H9 (cell line): ENCODE results near the gene LATS2. TPM values are rescaled to one million over a fixed set of nuclear protein-coding genes. Genes with fewer than 3 reads are reported as not detected.

Experiments used
- DNase-seq: peaks from one replicate; pipeline ENCODE4 v3.0.0-alpha.2; 2017
- H2AFZ ChIP-seq: one replicate; pipeline ENCODE4 v1.6.1; 2013; ENCODE audit warnings: mild to moderate bottlenecking, low read length, control low read depth, moderate library complexity
- H2AK5ac ChIP-seq: 2 replicates; pipeline ENCODE4 v1.6.1; 2013; ENCODE audit warnings: low read length, control low read depth, mixed read lengths; ENCODE audit not compliant: insufficient read length
- H2BK120ac ChIP-seq: one replicate; pipeline ENCODE4 v1.6.1; 2013; ENCODE audit warnings: low read depth, mild to moderate bottlenecking, low read length, control low read depth, inconsistent platforms; ENCODE audit not compliant: poor library complexity, severe bottlenecking
- H2BK12ac ChIP-seq: 2 replicates; pipeline ENCODE4 v1.6.1; 2013; ENCODE audit warnings: low read length, control low read depth, mixed read lengths, low read depth; ENCODE audit not compliant: insufficient read length
- H2BK15ac ChIP-seq: 2 replicates; pipeline ENCODE4 v1.6.1; 2013; ENCODE audit warnings: low read depth, low read length, control low read depth
- H2BK20ac ChIP-seq: one replicate; pipeline ENCODE4 v1.6.1; 2013; ENCODE audit warnings: low read depth, mild to moderate bottlenecking, low read length, control low read depth, inconsistent platforms; ENCODE audit not compliant: poor library complexity, severe bottlenecking
- H2BK5ac ChIP-seq: 2 replicates; pipeline ENCODE4 v1.6.1; 2013; ENCODE audit warnings: low read length, control low read depth, mixed read lengths; ENCODE audit not compliant: insufficient read length
- H3K14ac ChIP-seq: 2 replicates; pipeline ENCODE4 v1.6.1; 2013; ENCODE audit warnings: low read length, control low read depth; ENCODE audit not compliant: insufficient read depth
- H3K18ac ChIP-seq: 2 replicates; pipeline ENCODE4 v1.6.1; 2013; ENCODE audit warnings: low read depth, mild to moderate bottlenecking, mixed read lengths, low read length, control low read depth; ENCODE audit not compliant: insufficient read length
- H3K23ac ChIP-seq: 2 replicates; pipeline ENCODE4 v1.6.1; 2013; ENCODE audit warnings: low read length, control low read depth, mixed read lengths, low read depth; ENCODE audit not compliant: insufficient read length
- H3K23me2 ChIP-seq: 2 replicates; pipeline ENCODE4 v1.6.1; 2013; ENCODE audit warnings: low read depth, mild to moderate bottlenecking, mixed read lengths, low read length, control low read depth; ENCODE audit not compliant: insufficient read length, poor library complexity, severe bottlenecking
- H3K27ac ChIP-seq: 2 replicates; pipeline ENCODE4 v1.5.1; 2013; ENCODE audit warnings: low read length, control low read depth, mixed read lengths, low read depth; ENCODE audit not compliant: insufficient read length
- H3K27me3 ChIP-seq: 2 replicates; pipeline ENCODE4 v1.6.1; 2013; ENCODE audit warnings: low read length, control low read depth, inconsistent platforms; ENCODE audit not compliant: insufficient read depth
- H3K4ac ChIP-seq: 2 replicates; pipeline ENCODE4 v1.6.1; 2013; ENCODE audit warnings: low read depth, mild to moderate bottlenecking, control low read depth, inconsistent platforms, low read length, moderate library complexity
- H3K4me1 ChIP-seq: 2 replicates; pipeline ENCODE4 v1.6.1; 2013; ENCODE audit warnings: low read length, control low read depth, inconsistent platforms; ENCODE audit not compliant: insufficient read depth
- H3K4me2 ChIP-seq: 2 replicates; pipeline ENCODE4 v1.6.1; 2013; ENCODE audit warnings: low read length, control low read depth, mixed read lengths; ENCODE audit not compliant: insufficient read length, insufficient read depth
- H3K56ac ChIP-seq: 2 replicates; pipeline ENCODE4 v1.6.1; 2013; ENCODE audit warnings: low read depth, mild to moderate bottlenecking, mixed read lengths, low read length, control low read depth; ENCODE audit not compliant: insufficient read length
- H3K79me1 ChIP-seq: 2 replicates; pipeline ENCODE4 v1.6.1; 2013; ENCODE audit warnings: low read depth, mild to moderate bottlenecking, moderate library complexity, low read length, control low read depth, inconsistent platforms; ENCODE audit not compliant: insufficient read depth, poor library complexity, severe bottlenecking
- H3K79me2 ChIP-seq: 2 replicates; pipeline ENCODE4 v1.6.1; 2013; ENCODE audit warnings: low read length, control low read depth, inconsistent platforms; ENCODE audit not compliant: insufficient read depth
- H3K9ac ChIP-seq: 2 replicates; pipeline ENCODE4 v1.6.1; 2013; ENCODE audit warnings: low read length, control low read depth, mixed read lengths; ENCODE audit not compliant: insufficient read length; ENCODE audit errors: extremely low read depth
- H3K9me3 ChIP-seq: one replicate; pipeline ENCODE4 v1.6.1; 2013; ENCODE audit warnings: low read depth, low read length, inconsistent platforms; ENCODE audit not compliant: control insufficient read depth
- H3T11ph ChIP-seq: one replicate; pipeline ENCODE4 v1.6.1; 2013; ENCODE audit warnings: mild to moderate bottlenecking, low read length, control low read depth, inconsistent platforms
- H4K20me1 ChIP-seq: one replicate; pipeline ENCODE4 v1.6.1; 2013; ENCODE audit not compliant: control insufficient read depth, insufficient read length, insufficient read depth
- H4K5ac ChIP-seq: 2 replicates; pipeline ENCODE4 v1.6.1; 2013; ENCODE audit warnings: low read depth, mild to moderate bottlenecking, mixed read lengths, low read length, control low read depth; ENCODE audit not compliant: insufficient read length
- H4K8ac ChIP-seq: replicated peaks from 2 replicates; pipeline ENCODE4 v1.6.1; 2013; ENCODE audit warnings: low read length, control low read depth, mixed read lengths, low read depth; ENCODE audit not compliant: insufficient read length
- H4K91ac ChIP-seq: 2 replicates; pipeline ENCODE4 v1.6.1; 2013; ENCODE audit warnings: low read depth, mild to moderate bottlenecking, moderate library complexity, mixed read lengths, low read length, control low read depth; ENCODE audit not compliant: insufficient read length
- H3K27ac Mint-ChIP-seq, 3 experiments: 2 replicates in 2 of 3; 3 replicates in 1 of 3; pipeline ENCODE4 v1.8.0; 2020 to 2021; ENCODE audit warnings: mixed read lengths in 3 of 3, mild to moderate bottlenecking in 1 of 3, moderate library complexity in 1 of 3
- H3K27me3 Mint-ChIP-seq: 2 replicates; pipeline ENCODE4 v1.8.0; 2021; ENCODE audit warnings: low read depth, mild to moderate bottlenecking, moderate library complexity, mixed read lengths
- H3K36me3 Mint-ChIP-seq, 3 experiments: 2 replicates in 2 of 3; 3 replicates in 1 of 3; pipeline ENCODE4 v1.8.0; 2020 to 2021; ENCODE audit warnings: low read depth in 3 of 3, mixed read lengths in 3 of 3; ENCODE audit not compliant: insufficient read depth in 1 of 3
- H3K4me1 Mint-ChIP-seq, 2 experiments: 2 replicates each; pipeline ENCODE4 v1.8.0; 2020; ENCODE audit warnings: mixed read lengths in 2 of 2
- H3K4me3 Mint-ChIP-seq, 2 experiments: 2 replicates in 1 of 2; 3 replicates in 1 of 2; pipeline ENCODE4 v1.8.0; 2020 to 2021; ENCODE audit warnings: mild to moderate bottlenecking in 2 of 2, mixed read lengths in 2 of 2, moderate library complexity in 1 of 2
- H3K9me3 Mint-ChIP-seq, 2 experiments: 2 replicates in 1 of 2; 3 replicates in 1 of 2; pipeline ENCODE4 v1.8.0; 2020; ENCODE audit warnings: mild to moderate bottlenecking in 2 of 2, mixed read lengths in 2 of 2, moderate library complexity in 1 of 2
- CTCF ChIP-seq: fragments of 200-600 bp; sonication (generic); conservative IDR thresholded peaks from 3 replicates; pipeline ENCODE4 v1.8.0; 2021; ENCODE audit warnings: antibody characterized with exemption, mild to moderate bottlenecking
- WGBS: extraction: QIAGEN DNeasy Blood & Tissue Kit; methylation state at CpG from one replicate; pipeline ENCODE4 v1.1.7; 2013; ENCODE audit warnings: missing lambda C conversion rate, low lambda C conversion rate, mixed read lengths; ENCODE audit not compliant: insufficient read length; ENCODE audit errors: extremely low coverage; 5-methylcytosine and 5-hydroxymethylcytosine counted together
- total RNA-seq: library from RNA; stranded (reverse); gene quantifications from 2 replicates; pipeline ENCODE4 v1.2.1, GENCODE V29; 2021

The LATS2 gene
- total RNA-seq, 1 experiment from 2014 or later: 20.0 TPM

- Histone ChIP-seq H3K27me3 (no peaks in the 10 kb centered on the region), H3K79me2 (no peaks in the 10 kb centered on the region), H2AK5ac (no peak overlapping the region), H4K91ac (no peak overlapping the region), H3T11ph (no peak overlapping the region), H2AFZ (no peak overlapping the region), H2BK5ac (no peak overlapping the region), H3K9ac (no peak overlapping the region), H2BK12ac (no peak overlapping the region), H3K14ac (no peak overlapping the region), H2BK15ac (no peak overlapping the region), H2BK120ac (no peak overlapping the region), H3K23ac (no peak overlapping the region), H4K8ac (no peak overlapping the region), H3K27ac (no peak overlapping the region), H3K79me1 (no peaks in the 10 kb centered on the region), H3K18ac (no peak overlapping the region), H3K56ac (no peak overlapping the region), H3K4ac (no peak overlapping the region), H3K9me3 (no peaks in the 10 kb centered on the region), H3K4me2 (no peak overlapping the region), H4K20me1 (no peaks in the 10 kb centered on the region), H2BK20ac (no peak overlapping the region), H3K23me2 (no peaks in the 10 kb centered on the region), H4K5ac (no peak overlapping the region), H3K4me1 (no peaks in the 10 kb centered on the region)
- H3K4me3 Mint-ChIP-seq: no peak overlapping the region
- DNase-seq: no peak
- WGBS: no CpG with 5 or more reads among the region's 8 CpGs
- peak overlapping the region in 1 of 3 experiments; percentile 21; a peak in 1 of 7 replicates for H3K27ac Mint-ChIP-seq
- peaks cover 16 to 52% (median 45%) of the 10 kb centered on the region in 3 experiments; a peak in 6 of 7 replicates for H3K36me3 Mint-ChIP-seq
- H3K27me3 Mint-ChIP-seq: no peaks in the 10 kb centered on the region
- peaks cover 4 to 5% of the 10 kb centered on the region in 2 experiments; a peak in 2 of 5 replicates for H3K9me3 Mint-ChIP-seq
- no peaks in the 10 kb centered on the region for H3K4me1 Mint-ChIP-seq
- no peak for TF ChIP-seq CTCF
These were observed 87.4 kb downstream of the LATS2 start for GRCh38 chr13:20973886-20974425.
